WTC11 (cell line): Measurements from ENCODE around the gene TRAIP. TPM values are rescaled to one million over a fixed set of nuclear protein-coding genes. Genes with fewer than 3 reads are reported as not detected.

ENCODE experiments used
- ATAC-seq: fragments of 200-7000 bp; cut with Tn5 transposase; 2 replicates; pipeline ENCODE4 v1.10.0; 2021; ENCODE audit warnings: mild to moderate bottlenecking, moderate library complexity
- CTCF ChIA-PET: fragments of 300-600 bp; sonication (Branson Sonifier 250); formaldehyde crosslinking; loops from one replicate; lab custom pipeline; 2021; ENCODE audit warnings: antibody characterized with exemption; lab: Charles Lee
- POLR2A ChIA-PET: fragments of 350-600 bp; sonication (Branson Sonifier 250); formaldehyde crosslinking; loops from one replicate; lab custom pipeline; 2021; ENCODE audit warnings: antibody characterized with exemption; lab: Charles Lee
- DNase-seq: peaks from one replicate; pipeline ENCODE4 v3.0.0; 2021; ENCODE audit warnings: low spot score
- H3K27ac Mint-ChIP-seq: 2 replicates; pipeline ENCODE4 v1.8.0; 2021; ENCODE audit warnings: mixed read lengths
- H3K27me3 Mint-ChIP-seq: 2 replicates; pipeline ENCODE4 v1.8.0; 2021; ENCODE audit warnings: low read depth, mild to moderate bottlenecking, moderate library complexity, mixed read lengths
- H3K36me3 Mint-ChIP-seq: 2 replicates; pipeline ENCODE4 v1.8.0; 2021; ENCODE audit warnings: mixed read lengths
- H3K4me1 Mint-ChIP-seq: 2 replicates; pipeline ENCODE4 v1.8.0; 2022; ENCODE audit warnings: mixed read lengths
- H3K4me3 Mint-ChIP-seq: 2 replicates; pipeline ENCODE4 v1.8.0; 2021; ENCODE audit warnings: mild to moderate bottlenecking, moderate library complexity, mixed read lengths
- H3K9me3 Mint-ChIP-seq: 2 replicates; pipeline ENCODE4 v1.8.0; 2021; ENCODE audit warnings: mixed read lengths
- ARID4B ChIP-seq: sonication (generic); formaldehyde crosslinking; IDR thresholded peaks from 2 replicates; pipeline ENCODE4 v1.8.0; 2023; ENCODE audit warnings: missing genetic modification reagents, mild to moderate bottlenecking, borderline replicate concordance
- ATF1 ChIP-seq: sonication (generic); formaldehyde crosslinking; IDR thresholded peaks from 2 replicates; pipeline ENCODE4 v1.8.1; 2023; ENCODE audit warnings: mild to moderate bottlenecking, moderate library complexity, missing genetic modification reagents
- ATF2 ChIP-seq: sonication (generic); formaldehyde crosslinking; IDR thresholded peaks from 2 replicates; pipeline ENCODE4 v1.8.1; 2022; ENCODE audit warnings: low read depth, missing genetic modification reagents, borderline replicate concordance
- EMX1 ChIP-seq: fragments of 250-450 bp; sonication (Bioruptor Pico); IDR thresholded peaks from 2 replicates; pipeline ENCODE4 v1.8.0; 2021; ENCODE audit warnings: mild to moderate bottlenecking
- ETV6 ChIP-seq: sonication (generic); formaldehyde crosslinking; IDR thresholded peaks from 2 replicates; pipeline ENCODE4 v1.8.1; 2022; ENCODE audit warnings: mild to moderate bottlenecking, missing genetic modification reagents
- FOXK1 ChIP-seq: sonication (generic); formaldehyde crosslinking; IDR thresholded peaks from 2 replicates; pipeline ENCODE4 v1.8.0; 2022; ENCODE audit warnings: mild to moderate bottlenecking, moderate library complexity, missing genetic modification reagents
- JUN ChIP-seq: sonication (generic); formaldehyde crosslinking; IDR thresholded peaks from 2 replicates; pipeline ENCODE4 v1.8.0; 2023; ENCODE audit warnings: mild to moderate bottlenecking, missing genetic modification reagents
- MYBL2 ChIP-seq: sonication (generic); formaldehyde crosslinking; IDR thresholded peaks from 2 replicates; pipeline ENCODE4 v1.8.1; 2023; ENCODE audit warnings: mild to moderate bottlenecking, moderate library complexity, missing genetic modification reagents
- NR2C2 ChIP-seq: sonication (generic); formaldehyde crosslinking; IDR thresholded peaks from 2 replicates; pipeline ENCODE4 v1.8.0; 2022; ENCODE audit warnings: mild to moderate bottlenecking, missing genetic modification reagents
- NR3C1 ChIP-seq: sonication (generic); formaldehyde crosslinking; conservative IDR thresholded peaks from 2 replicates; pipeline ENCODE4 v1.8.1; 2023; ENCODE audit warnings: low read depth, mild to moderate bottlenecking, missing genetic modification reagents
- PREB ChIP-seq: sonication (generic); formaldehyde crosslinking; IDR thresholded peaks from 2 replicates; pipeline ENCODE4 v1.8.1; 2022; ENCODE audit warnings: mild to moderate bottlenecking, missing genetic modification reagents, moderate library complexity, borderline replicate concordance
- PRRX2 ChIP-seq: fragments of 250-450 bp; sonication (Bioruptor Pico); IDR thresholded peaks from 2 replicates; pipeline ENCODE4 v1.8.0; 2021; ENCODE audit warnings: mild to moderate bottlenecking
- SMAD4 ChIP-seq: sonication (generic); formaldehyde crosslinking; IDR thresholded peaks from 2 replicates; pipeline ENCODE4 v1.8.0; 2022; ENCODE audit warnings: mild to moderate bottlenecking, missing genetic modification reagents
- ZBTB43 ChIP-seq: sonication (generic); formaldehyde crosslinking; IDR thresholded peaks from 2 replicates; pipeline ENCODE4 v1.8.1; 2023; ENCODE audit warnings: mild to moderate bottlenecking, missing genetic modification reagents
- ZNF671 ChIP-seq: fragments of 250-450 bp; sonication (Bioruptor Pico); IDR thresholded peaks from 2 replicates; pipeline ENCODE4 v1.8.0; 2021; ENCODE audit warnings: mild to moderate bottlenecking
- ZSCAN18 ChIP-seq: fragments of 250-450 bp; sonication (Bioruptor Pico); IDR thresholded peaks from 2 replicates; pipeline ENCODE4 v2.1.2; 2022; ENCODE audit warnings: mild to moderate bottlenecking, moderate library complexity
- total RNA-seq: library from RNA; stranded (reverse); gene quantifications from 3 replicates; pipeline ENCODE4 v1.2.3, GENCODE V29; 2021
- TF ChIP-seq, protein P1 (sequence below): fragments of 250-450 bp; sonication (Bioruptor Pico); IDR thresholded peaks from 2 replicates; pipeline ENCODE4 v1.9.0; 2021; ENCODE audit warnings: mild to moderate bottlenecking
- TF ChIP-seq, protein P2 (sequence below): sonication (generic); formaldehyde crosslinking; IDR thresholded peaks from 2 replicates; pipeline ENCODE4 v1.8.1; 2023; ENCODE audit warnings: mild to moderate bottlenecking, moderate library complexity, missing genetic modification reagents
- TF ChIP-seq, protein P3 (sequence below): sonication (generic); formaldehyde crosslinking; IDR thresholded peaks from 2 replicates; pipeline ENCODE4 v1.8.1; 2023; ENCODE audit warnings: mild to moderate bottlenecking, missing genetic modification reagents, moderate library complexity

TRAIP gene
- total RNA-seq, 1 experiment from 2014 or later = 25.9 TPM

GRCh38 chr3:49873623-49874022 lies 17.3 kb upstream of the TRAIP start (continued):
- TF ChIP-seq ZBTB43 (no peak), ATF2 (CRISPR knock-in tag) (no peak), SMAD4 (CRISPR knock-in tag) (no peak), ZSCAN18 (CRISPR knock-in tag) (no peak), ETV6 (CRISPR knock-in tag) (no peak), MYBL2 (CRISPR knock-in tag) (no peak), PRRX2 (CRISPR knock-in tag) (no peak), ZNF671 (CRISPR knock-in tag) (no peak), NR2C2 (CRISPR knock-in tag) (no peak), ARID4B (CRISPR knock-in tag) (no peak)
- TF ChIP-seq, protein P1, sequence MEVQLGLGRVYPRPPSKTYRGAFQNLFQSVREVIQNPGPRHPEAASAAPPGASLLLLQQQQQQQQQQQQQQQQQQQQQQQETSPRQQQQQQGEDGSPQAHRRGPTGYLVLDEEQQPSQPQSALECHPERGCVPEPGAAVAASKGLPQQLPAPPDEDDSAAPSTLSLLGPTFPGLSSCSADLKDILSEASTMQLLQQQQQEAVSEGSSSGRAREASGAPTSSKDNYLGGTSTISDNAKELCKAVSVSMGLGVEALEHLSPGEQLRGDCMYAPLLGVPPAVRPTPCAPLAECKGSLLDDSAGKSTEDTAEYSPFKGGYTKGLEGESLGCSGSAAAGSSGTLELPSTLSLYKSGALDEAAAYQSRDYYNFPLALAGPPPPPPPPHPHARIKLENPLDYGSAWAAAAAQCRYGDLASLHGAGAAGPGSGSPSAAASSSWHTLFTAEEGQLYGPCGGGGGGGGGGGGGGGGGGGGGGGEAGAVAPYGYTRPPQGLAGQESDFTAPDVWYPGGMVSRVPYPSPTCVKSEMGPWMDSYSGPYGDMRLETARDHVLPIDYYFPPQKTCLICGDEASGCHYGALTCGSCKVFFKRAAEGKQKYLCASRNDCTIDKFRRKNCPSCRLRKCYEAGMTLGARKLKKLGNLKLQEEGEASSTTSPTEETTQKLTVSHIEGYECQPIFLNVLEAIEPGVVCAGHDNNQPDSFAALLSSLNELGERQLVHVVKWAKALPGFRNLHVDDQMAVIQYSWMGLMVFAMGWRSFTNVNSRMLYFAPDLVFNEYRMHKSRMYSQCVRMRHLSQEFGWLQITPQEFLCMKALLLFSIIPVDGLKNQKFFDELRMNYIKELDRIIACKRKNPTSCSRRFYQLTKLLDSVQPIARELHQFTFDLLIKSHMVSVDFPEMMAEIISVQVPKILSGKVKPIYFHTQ (CRISPR knock-in tag) = no peak

GRCh38 chr3:49872801-49873281 lies 16.5 kb upstream of the TRAIP start:
- CTCF ChIA-PET = interaction anchor here (1.3 to 6.0 kb wide), 2 partner anchors 9 to 34 kb away, joined by 3 to 37 read pairs; no protein-coding TSS in a partner anchor
- Mint-ChIP-seq H3K27ac (no peak overlapping the region), H3K36me3 (no peaks in the 10 kb centered on the region), H3K4me3 (no peak overlapping the region), H3K4me1 (peaks cover 9% of the 10 kb centered on the region), H3K27me3 (peaks cover 4% of the 10 kb centered on the region), H3K9me3 (no peaks in the 10 kb centered on the region)
- DNase-seq (no peak), ATAC-seq (no peak)
- POLR2A ChIA-PET = interaction anchor here (1.0 kb wide), 1 partner anchor 34 kb away, joined by 3 read pairs; no protein-coding TSS in a partner anchor
- TF ChIP-seq, protein P2, sequence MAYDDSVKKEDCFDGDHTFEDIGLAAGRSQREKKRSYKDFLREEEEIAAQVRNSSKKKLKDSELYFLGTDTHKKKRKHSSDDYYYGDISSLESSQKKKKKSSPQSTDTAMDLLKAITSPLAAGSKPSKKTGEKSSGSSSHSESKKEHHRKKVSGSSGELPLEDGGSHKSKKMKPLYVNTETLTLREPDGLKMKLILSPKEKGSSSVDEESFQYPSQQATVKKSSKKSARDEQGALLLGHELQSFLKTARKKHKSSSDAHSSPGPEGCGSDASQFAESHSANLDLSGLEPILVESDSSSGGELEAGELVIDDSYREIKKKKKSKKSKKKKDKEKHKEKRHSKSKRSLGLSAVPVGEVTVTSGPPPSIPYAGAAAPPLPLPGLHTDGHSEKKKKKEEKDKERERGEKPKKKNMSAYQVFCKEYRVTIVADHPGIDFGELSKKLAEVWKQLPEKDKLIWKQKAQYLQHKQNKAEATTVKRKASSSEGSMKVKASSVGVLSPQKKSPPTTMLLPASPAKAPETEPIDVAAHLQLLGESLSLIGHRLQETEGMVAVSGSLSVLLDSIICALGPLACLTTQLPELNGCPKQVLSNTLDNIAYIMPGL = no peak
- TF ChIP-seq, protein P3, sequence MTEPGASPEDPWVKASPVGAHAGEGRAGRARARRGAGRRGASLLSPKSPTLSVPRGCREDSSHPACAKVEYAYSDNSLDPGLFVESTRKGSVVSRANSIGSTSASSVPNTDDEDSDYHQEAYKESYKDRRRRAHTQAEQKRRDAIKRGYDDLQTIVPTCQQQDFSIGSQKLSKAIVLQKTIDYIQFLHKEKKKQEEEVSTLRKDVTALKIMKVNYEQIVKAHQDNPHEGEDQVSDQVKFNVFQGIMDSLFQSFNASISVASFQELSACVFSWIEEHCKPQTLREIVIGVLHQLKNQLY (CRISPR knock-in tag) = no peak
- TF ChIP-seq PREB (CRISPR knock-in tag) (no peak), EMX1 (CRISPR knock-in tag) (no peak), FOXK1 (no peak), ATF1 (CRISPR knock-in tag) (no peak), NR3C1 (no peak), ZBTB43 (no peak), JUN (CRISPR knock-in tag) (no peak)
